SIG-M5 treated with dmso at 0.1 percent for 504 hours (cell line): Measurements from ENCODE around the gene ZNF446.

Experiments
- DNase-seq: peaks from one replicate; lab custom pipeline; 2025; ENCODE audit not compliant: unreplicated experiment; lab: John Stamatoyannopoulos, UW

ZNF446 gene

DNA sequence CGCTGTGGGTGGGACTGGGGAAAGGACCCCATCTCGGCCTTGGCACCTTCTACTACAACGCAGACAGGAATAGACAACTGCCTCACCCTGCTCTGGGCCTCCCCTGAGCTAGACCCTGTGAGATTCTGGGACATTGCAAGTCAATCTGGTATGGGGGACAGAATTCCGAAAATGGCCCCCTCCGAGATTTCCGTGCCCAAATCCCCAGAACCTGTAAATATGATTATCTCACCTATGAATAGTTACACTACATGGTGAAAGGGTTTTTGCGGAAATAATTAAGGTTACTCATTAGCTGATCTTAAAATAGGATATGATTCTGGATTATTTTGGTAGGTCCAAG, 44.1 kb downstream of the ZNF446 start:
- DNase-seq: no peak

GRCh38 chr19:58521651-58522050, 45.5 kb downstream of the ZNF446 start:
- DNase-seq: no peak

- DNase-seq: no peak
Measured at GRCh38 chr19:58522709-58523108, 46.6 kb downstream of the ZNF446 start.

GRCh38 chr19:58529405-58529804, 53.3 kb downstream of the ZNF446 start:
- DNase-seq: no peak
